HEK293 (cell line): ENCODE results near the gene ZNF41.

Experiments
- CTCF ChIP-seq: fragments of 450-650 bp; formaldehyde crosslinking; IDR thresholded peaks from 2 replicates; pipeline ENCODE4 v1.5.1; 2016; ENCODE audit warnings: missing biosample characterization, missing genetic modification characterization
- TCF7L2 ChIP-seq: IDR thresholded peaks from 2 replicates; pipeline ENCODE4 v1.6.1; 2011; ENCODE audit warnings: low read depth, mild to moderate bottlenecking, inconsistent platforms, low read length, moderate library complexity, borderline replicate concordance
- YY1 ChIP-seq: fragments of 450-650 bp; formaldehyde crosslinking; IDR thresholded peaks from 2 replicates; pipeline ENCODE4 v1.5.1; 2018; ENCODE audit warnings: missing biosample characterization, missing genetic modification characterization
- ZNF560 ChIP-seq: fragments of 450-650 bp; formaldehyde crosslinking; IDR thresholded peaks from 2 replicates; pipeline ENCODE4 v1.5.1; 2017; ENCODE audit warnings: missing biosample characterization, missing genetic modification characterization, borderline replicate concordance
- ZNF76 ChIP-seq: fragments of 450-650 bp; formaldehyde crosslinking; IDR thresholded peaks from 2 replicates; pipeline ENCODE4; 2016; ENCODE audit warnings: low read depth, missing biosample characterization, missing genetic modification characterization, borderline replicate concordance

DNA sequence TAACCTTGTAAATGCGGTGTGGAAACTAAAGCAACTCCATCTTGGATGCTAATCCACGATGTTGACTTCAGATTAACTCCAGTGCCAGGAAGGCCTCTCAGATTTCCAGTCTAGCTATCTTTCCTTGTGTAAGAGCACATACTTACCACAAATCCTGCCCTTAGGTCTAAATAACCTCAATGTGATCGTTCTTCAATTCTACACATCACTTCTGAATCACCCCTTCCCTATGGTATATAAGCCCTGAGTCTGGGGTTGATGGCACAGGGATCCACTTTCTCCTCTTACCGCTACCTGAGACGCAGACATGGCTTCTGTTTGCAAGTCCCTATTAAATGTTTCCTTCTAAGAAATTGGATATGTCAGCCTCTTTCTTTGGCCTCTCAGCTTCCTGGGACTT lies 17.5 kb upstream of the ZNF41 start:
- TF ChIP-seq YY1 (tag by site-specific recombination) (no peak), TCF7L2 (no peak), ZNF560 (tag by site-specific recombination) (no peak), CTCF (tag by site-specific recombination) (no peak), ZNF76 (tag by site-specific recombination) (no peak)
